GM12801 (cell line): ENCODE measurements around the gene ZNF473.

Experiments
- TF ChIP-seq, protein P1 (sequence below): IDR thresholded peaks from one replicate; pipeline ENCODE4 v1.5.1; 2011; ENCODE audit warnings: control low read depth; ENCODE audit not compliant: insufficient read length; ENCODE audit errors: extremely low read depth

Gene ZNF473

DNA sequence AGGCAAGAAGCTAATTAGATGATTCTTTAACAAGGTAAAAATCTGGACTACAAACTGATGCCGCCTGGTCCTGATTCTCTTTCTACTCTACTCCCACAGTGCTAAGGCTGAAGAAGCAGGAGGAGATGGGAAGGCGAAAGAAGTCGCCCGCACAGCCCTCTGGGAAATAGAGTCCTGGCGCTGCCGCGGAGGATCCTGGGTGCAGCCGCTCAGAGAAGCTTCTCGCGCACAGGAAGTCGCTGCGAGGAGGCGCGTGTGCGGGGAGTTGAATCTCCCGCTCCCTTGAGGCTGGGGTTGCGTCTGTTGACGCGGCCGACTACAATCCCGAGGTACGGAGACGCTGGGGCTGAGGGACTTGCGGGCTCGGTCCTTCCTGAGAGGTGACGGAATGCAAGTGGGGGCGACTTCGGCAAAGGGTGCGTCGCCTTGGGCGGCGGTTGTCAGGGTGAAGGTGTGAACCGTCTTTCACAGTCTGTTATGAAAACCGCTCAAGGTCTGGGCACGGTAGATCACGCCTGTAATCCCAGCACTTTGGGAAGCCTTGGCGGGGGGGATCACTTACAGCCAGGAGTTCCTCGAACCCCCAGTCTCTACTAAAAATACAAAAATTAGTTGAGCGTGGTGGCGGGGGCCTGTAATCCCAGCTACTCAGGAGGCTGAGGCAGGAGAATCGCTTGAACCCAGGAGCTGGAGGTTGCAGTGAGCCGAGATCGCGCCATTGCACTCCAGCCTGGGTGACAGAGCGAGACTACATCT lies at the start of gene ZNF473:
Gene ZNF473, plus strand, starts transcription at position 212 of the 756 bp plus-strand sequence. CDS start 5,078 bp downstream, outside the sequence.
- TF ChIP-seq, protein P1, sequence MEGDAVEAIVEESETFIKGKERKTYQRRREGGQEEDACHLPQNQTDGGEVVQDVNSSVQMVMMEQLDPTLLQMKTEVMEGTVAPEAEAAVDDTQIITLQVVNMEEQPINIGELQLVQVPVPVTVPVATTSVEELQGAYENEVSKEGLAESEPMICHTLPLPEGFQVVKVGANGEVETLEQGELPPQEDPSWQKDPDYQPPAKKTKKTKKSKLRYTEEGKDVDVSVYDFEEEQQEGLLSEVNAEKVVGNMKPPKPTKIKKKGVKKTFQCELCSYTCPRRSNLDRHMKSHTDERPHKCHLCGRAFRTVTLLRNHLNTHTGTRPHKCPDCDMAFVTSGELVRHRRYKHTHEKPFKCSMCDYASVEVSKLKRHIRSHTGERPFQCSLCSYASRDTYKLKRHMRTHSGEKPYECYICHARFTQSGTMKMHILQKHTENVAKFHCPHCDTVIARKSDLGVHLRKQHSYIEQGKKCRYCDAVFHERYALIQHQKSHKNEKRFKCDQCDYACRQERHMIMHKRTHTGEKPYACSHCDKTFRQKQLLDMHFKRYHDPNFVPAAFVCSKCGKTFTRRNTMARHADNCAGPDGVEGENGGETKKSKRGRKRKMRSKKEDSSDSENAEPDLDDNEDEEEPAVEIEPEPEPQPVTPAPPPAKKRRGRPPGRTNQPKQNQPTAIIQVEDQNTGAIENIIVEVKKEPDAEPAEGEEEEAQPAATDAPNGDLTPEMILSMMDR: no peak

DNA sequence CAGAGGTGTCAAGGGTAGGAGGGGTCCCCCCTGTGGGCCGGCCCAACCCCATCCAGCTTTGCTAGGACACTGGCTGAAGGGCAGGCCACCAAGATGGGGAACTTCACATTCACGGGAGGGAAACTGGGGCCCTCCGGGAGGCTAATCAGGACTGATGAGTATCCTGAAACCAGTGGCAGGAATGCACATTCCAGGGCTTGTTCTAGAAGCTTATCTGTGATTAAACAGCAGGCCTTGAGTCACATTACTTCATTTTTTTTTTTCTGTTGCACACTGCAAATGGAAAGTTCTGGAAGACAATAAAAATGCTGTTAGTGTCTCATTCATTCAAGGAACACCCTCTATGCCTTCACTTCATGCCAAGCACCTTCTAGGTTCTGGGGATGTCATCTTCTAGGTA lies 49.3 kb upstream of the ZNF473 start:
- TF ChIP-seq, protein P1: no peak

- TF ChIP-seq, protein P1: no peak
These were observed 48.7 kb upstream of the ZNF473 start for GRCh38 chr19:49977076-49977475.

- TF ChIP-seq, protein P1: no peak
These were observed 47.9 kb upstream of the ZNF473 start for GRCh38 chr19:49977881-49978280.

- TF ChIP-seq, protein P1: no peak
These were observed 47.5 kb upstream of the ZNF473 start for GRCh38 chr19:49978324-49978723.

- TF ChIP-seq, protein P1: no peak
These were observed 43.9 kb upstream of the ZNF473 start for GRCh38 chr19:49981603-49982593.

- TF ChIP-seq, protein P1: no peak
These were observed 42.1 kb upstream of the ZNF473 start for GRCh38 chr19:49983645-49984229.
